Gastroesophageal sphincter (tissue), 4 donors: ENCODE data around the gene ABCC11. TPM values are rescaled to one million over a fixed set of nuclear protein-coding genes. Genes with fewer than 3 reads are reported as not detected.

Experiments
- ATAC-seq: fragments of 150-250 bp; one replicate; pipeline ENCODE4 v1.9.1; 2016; ENCODE audit warnings: mild to moderate bottlenecking, moderate library complexity
- H3K27ac ChIP-seq, 4 donors: fragments of 200-600 bp; sonication (generic) in 3 of 4; 1 replicate in 3 of 4; 2 replicates in 1 of 4; pipeline ENCODE4 v1.5.1; 2016 to 2019
- H3K27me3 ChIP-seq: fragments of 200-600 bp; sonication (generic); one replicate; pipeline ENCODE4 v1.5.1; 2019
- H3K36me3 ChIP-seq, 2 donors: fragments of 200-600 bp; sonication (generic); one replicate each; pipeline ENCODE4 v1.5.1; 2019; ENCODE audit warnings: control low read depth in 1 of 2
- H3K4me1 ChIP-seq, 3 donors: fragments of 200-600 bp; sonication (generic); 1 replicate in 2 of 3; 2 replicates in 1 of 3; pipeline ENCODE4 v1.5.1; 2016 to 2019; ENCODE audit warnings: control low read depth in 2 of 3
- H3K4me3 ChIP-seq, 2 donors: fragments of 200-600 bp; sonication (generic); one replicate each; pipeline ENCODE4 v1.5.1; 2019; ENCODE audit warnings: mild to moderate bottlenecking in 1 of 2, moderate library complexity in 1 of 2
- H3K9me3 ChIP-seq, 3 donors: fragments of 200-600 bp; sonication (generic); one replicate each; pipeline ENCODE4 v1.5.1; 2017 to 2019; ENCODE audit warnings: control low read depth in 2 of 3
- EP300 ChIP-seq: sonication (generic); formaldehyde crosslinking; IDR thresholded peaks from one replicate; pipeline ENCODE4 v1.6.1; 2017; ENCODE audit warnings: antibody characterized with exemption, mild to moderate bottlenecking
- POLR2A ChIP-seq, 2 donors: fragments of 450-650 bp; IDR thresholded peaks; one replicate each; pipeline ENCODE4 v1.6.1; 2017; ENCODE audit warnings: antibody characterized with exemption in 2 of 2, mild to moderate bottlenecking in 2 of 2, moderate library complexity in 1 of 2
- POLR2AphosphoS5 ChIP-seq: sonication (generic); formaldehyde crosslinking; IDR thresholded peaks from one replicate; pipeline ENCODE4 v1.6.1; 2017; ENCODE audit warnings: antibody characterized with exemption
- WGBS, 2 donors: methylation state at CpG; one replicate each; pipeline ENCODE4 v1.1.5; 2018; ENCODE audit warnings: low coverage in 1 of 2; 5-methylcytosine and 5-hydroxymethylcytosine counted together
- total RNA-seq, 4 donors: library from RNA; depleted of rRNA; stranded (reverse); fragments of >200 nt; gene quantifications; one replicate each; pipeline ENCODE4 v1.1.0, GENCODE V29; 2016
- TF ChIP-seq, protein P1 (sequence below), 4 experiments: fragments of 200-600 bp in 2 of 4; fragments of 450-650 bp in 2 of 4; sonication (generic) in 1 of 4; IDR thresholded peaks; one replicate each; pipeline ENCODE4 v1.5.1; 2017 to 2019; ENCODE audit warnings: antibody characterized with exemption in 4 of 4, mild to moderate bottlenecking in 2 of 4, moderate library complexity in 2 of 4

The ABCC11 gene
- not detected for total RNA-seq

DNA sequence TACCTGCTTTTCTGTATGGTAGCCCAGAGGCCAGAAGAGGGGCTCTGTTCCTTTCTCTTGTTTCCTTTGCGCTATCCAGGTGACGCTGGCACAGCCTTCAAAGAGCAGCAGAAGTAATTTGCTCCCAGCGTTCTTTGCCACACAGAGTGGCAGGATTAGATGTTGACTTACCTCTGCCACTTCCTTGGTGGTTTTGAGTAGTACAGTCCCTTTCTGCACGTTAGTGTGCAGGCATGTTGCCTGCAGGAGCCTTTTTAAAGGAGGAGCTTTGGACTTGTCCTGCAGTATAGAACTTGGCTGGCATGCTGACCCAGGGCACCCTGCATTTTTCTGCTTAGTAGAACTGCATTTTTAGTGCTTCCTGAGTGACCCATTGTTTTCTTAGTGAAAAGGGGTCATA is at the start of gene ABCC11:
Gene ABCC11 (minus strand): TSS at position 229 of the 400 bp plus-strand sequence. CDS start 15,618 bp downstream, outside the sequence.
- Histone ChIP-seq H3K36me3 (peaks cover 0 to 4% of the 10 kb centered on the region in 2 donors), H3K9me3 (no peaks in the 10 kb centered on the region), H3K27ac (no peak within 1 kb of the TSS), H3K4me1 (peaks cover 5 to 69% (median 21%) of the 10 kb centered on the region in 3 donors), H3K4me3 (no peak within 1 kb of the TSS), H3K27me3 (no peaks in the 10 kb centered on the region)
- no peak for ATAC-seq
- TF ChIP-seq POLR2A (IDR thresholded peaks at IDR 0.05), result no peak
- no peak for TF ChIP-seq POLR2AphosphoS5
- TF ChIP-seq, protein P1, sequence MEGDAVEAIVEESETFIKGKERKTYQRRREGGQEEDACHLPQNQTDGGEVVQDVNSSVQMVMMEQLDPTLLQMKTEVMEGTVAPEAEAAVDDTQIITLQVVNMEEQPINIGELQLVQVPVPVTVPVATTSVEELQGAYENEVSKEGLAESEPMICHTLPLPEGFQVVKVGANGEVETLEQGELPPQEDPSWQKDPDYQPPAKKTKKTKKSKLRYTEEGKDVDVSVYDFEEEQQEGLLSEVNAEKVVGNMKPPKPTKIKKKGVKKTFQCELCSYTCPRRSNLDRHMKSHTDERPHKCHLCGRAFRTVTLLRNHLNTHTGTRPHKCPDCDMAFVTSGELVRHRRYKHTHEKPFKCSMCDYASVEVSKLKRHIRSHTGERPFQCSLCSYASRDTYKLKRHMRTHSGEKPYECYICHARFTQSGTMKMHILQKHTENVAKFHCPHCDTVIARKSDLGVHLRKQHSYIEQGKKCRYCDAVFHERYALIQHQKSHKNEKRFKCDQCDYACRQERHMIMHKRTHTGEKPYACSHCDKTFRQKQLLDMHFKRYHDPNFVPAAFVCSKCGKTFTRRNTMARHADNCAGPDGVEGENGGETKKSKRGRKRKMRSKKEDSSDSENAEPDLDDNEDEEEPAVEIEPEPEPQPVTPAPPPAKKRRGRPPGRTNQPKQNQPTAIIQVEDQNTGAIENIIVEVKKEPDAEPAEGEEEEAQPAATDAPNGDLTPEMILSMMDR (IDR thresholded peaks at IDR 0.05), result no peak
- TF ChIP-seq EP300, result no peak
- whole genome bisulfite sequencing, 2 donors, result 44 to 45% methylated on average over 4 of the region's 4 CpGs

GRCh38 chr16:48295488-48296281 is 48.3 kb upstream of the ABCC11 start:
- Histone ChIP-seq H3K27me3 (no peaks in the 10 kb centered on the region), H3K9me3 (no peaks in the 10 kb centered on the region), H3K36me3 (peaks cover 2 to 81% of the 10 kb centered on the region in 2 donors), H3K4me1 (peaks cover 0 to 5% (median 0%) of the 10 kb centered on the region in 3 donors), H3K27ac (no peak overlapping the region), H3K4me3 (no peak overlapping the region)
- TF ChIP-seq POLR2A (IDR thresholded peaks at IDR 0.05), result no peak
- TF ChIP-seq, protein P1 (IDR thresholded peaks at IDR 0.05), result no peak
- ATAC-seq, result no peak
- 92 to 100% methylated on average over 1 of the region's 1 CpG for whole genome bisulfite sequencing, 2 donors

- no peak overlapping the region for H3K4me3 ChIP-seq
- H3K27me3 ChIP-seq, result no peaks in the 10 kb centered on the region
- peaks cover 0 to 79% of the 10 kb centered on the region in 2 donors for H3K36me3 ChIP-seq
- peaks cover 0 to 5% (median 0%) of the 10 kb centered on the region in 3 donors for H3K4me1 ChIP-seq
- H3K27ac ChIP-seq, result no peak overlapping the region
- WGBS, 2 donors, result 89 to 90% methylated on average over 1 of the region's 1 CpG
- no peak for ATAC-seq
- no peak for TF ChIP-seq POLR2AphosphoS5
- no peak for TF ChIP-seq POLR2A (IDR thresholded peaks at IDR 0.05)
- TF ChIP-seq EP300, result no peak
- TF ChIP-seq, protein P1 (IDR thresholded peaks at IDR 0.05), result no peak
- no peaks in the 10 kb centered on the region for H3K9me3 ChIP-seq
These were observed 47.4 kb upstream of the ABCC11 start for GRCh38 chr16:48294724-48295123.

GRCh38 chr16:48292452-48292851 is 45.1 kb upstream of the ABCC11 start:
- WGBS, 2 donors, result 73 to 81% methylated on average over 2 of the region's 2 CpGs
- TF ChIP-seq POLR2AphosphoS5 (no peak), POLR2A (IDR thresholded peaks at IDR 0.05) (no peak), EP300 (no peak)
- TF ChIP-seq, protein P1 (IDR thresholded peaks at IDR 0.05), result no peak
- no peak overlapping the region for H3K4me3 ChIP-seq
- H3K9me3 ChIP-seq, result peaks cover 0 to under 1% (median 0%) of the 10 kb centered on the region in 3 donors
- no peak for ATAC-seq
- no peaks in the 10 kb centered on the region for H3K27me3 ChIP-seq
- peaks cover 0 to 5% (median 0%) of the 10 kb centered on the region in 3 donors for H3K4me1 ChIP-seq
- peaks cover 0 to 79% of the 10 kb centered on the region in 2 donors for H3K36me3 ChIP-seq
- no peak overlapping the region for H3K27ac ChIP-seq

GRCh38 chr16:48291754-48292153 is 44.4 kb upstream of the ABCC11 start:
- TF ChIP-seq, protein P1 (IDR thresholded peaks at IDR 0.05), result no peak
- TF ChIP-seq POLR2A (IDR thresholded peaks at IDR 0.05) (no peak), POLR2AphosphoS5 (no peak), EP300 (no peak)

More at GRCh38 chr16:48291754-48292153, 44.4 kb upstream of the ABCC11 start:
- H3K27me3 ChIP-seq, result no peaks in the 10 kb centered on the region
- peaks cover 0 to 79% of the 10 kb centered on the region in 2 donors for H3K36me3 ChIP-seq
- H3K9me3 ChIP-seq, result peaks cover 0 to 8% (median 0%) of the 10 kb centered on the region in 3 donors
- ATAC-seq, result no peak
- H3K4me1 ChIP-seq, result peaks cover 0 to 5% (median 0%) of the 10 kb centered on the region in 3 donors
- WGBS, 2 donors, result 65 to 91% methylated on average over 4 of the region's 4 CpGs
- H3K4me3 ChIP-seq, result no peak overlapping the region
- H3K27ac ChIP-seq, result no peak overlapping the region
